ENCODE results near the gene GMPPA.

The GMPPA gene

DNA sequence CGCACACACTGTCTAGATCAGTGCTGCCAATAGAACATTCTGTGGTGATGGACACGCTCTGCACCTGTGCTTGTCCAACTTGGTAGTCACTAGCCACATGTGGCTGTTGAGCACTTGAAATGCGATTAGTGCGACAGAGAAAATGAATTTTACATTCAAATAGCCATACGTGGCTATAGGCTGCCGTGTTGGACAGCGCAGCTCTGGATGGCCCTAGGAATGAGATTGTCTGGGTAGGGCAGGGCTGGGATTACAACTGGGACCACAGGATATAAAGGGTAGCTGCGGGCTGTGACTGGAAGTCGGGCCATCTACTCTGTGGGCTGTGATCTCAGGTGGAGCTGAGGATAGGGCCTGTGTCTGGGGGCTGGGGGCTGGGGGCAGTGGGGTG lies 20.8 kb downstream of the GMPPA start:
- no peak overlapping the region for H3K4me3 ChIP-seq (ENCODE audit: low read depth in 1 of 2, low read length in 2 of 2)
- peaks cover 6 to 19% of the 10 kb centered on the region in 2 donors for H3K27me3 ChIP-seq (ENCODE audit: control insufficient read depth in 1 of 2, insufficient read depth in 2 of 2, low read length in 2 of 2)
- H3K4me1 ChIP-seq (ENCODE audit: insufficient read depth, low read length): peaks cover 16% of the 10 kb centered on the region

DNA sequence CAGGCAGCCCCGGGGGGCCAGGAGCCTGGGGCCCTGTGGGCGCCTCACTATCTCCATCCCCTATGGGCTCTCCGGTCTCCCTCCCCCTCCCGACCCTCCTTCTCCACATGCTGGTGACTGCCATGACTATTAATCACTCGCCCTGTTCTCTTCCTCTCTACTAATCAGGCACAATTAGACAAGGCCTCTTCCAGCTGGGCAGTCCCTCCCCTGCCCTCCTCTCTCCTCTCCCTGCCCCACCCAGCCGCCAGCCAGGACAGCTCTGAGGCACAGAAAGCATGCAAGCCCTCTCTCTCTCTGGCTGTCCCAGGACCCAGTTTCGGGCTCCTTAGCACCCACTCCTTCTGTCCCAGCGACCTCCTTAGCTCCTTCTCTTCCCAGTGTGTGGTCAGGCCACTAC lies 21.4 kb downstream of the GMPPA start:
- Histone ChIP-seq H3K27ac (ENCODE audit: low read depth, low read length) (no peak overlapping the region), H3K4me3 (ENCODE audit: low read depth in 1 of 2, low read length in 2 of 2) (no peak overlapping the region), H3K9ac (ENCODE audit: low read length) (no peak overlapping the region), H3K9me3 (ENCODE audit: low read length) (no peaks in the 10 kb centered on the region), H3K27me3 (ENCODE audit: control insufficient read depth in 1 of 2, insufficient read depth in 2 of 2, low read length in 2 of 2) (peaks cover 6 to 17% of the 10 kb centered on the region in 2 donors), H3K36me3 (ENCODE audit: insufficient read depth, low read length) (no peaks in the 10 kb centered on the region), H3K4me1 (ENCODE audit: insufficient read depth, low read length) (peaks cover 16% of the 10 kb centered on the region)

More for the DNA sequence above, 20.8 kb downstream of the GMPPA start:
- H3K36me3 ChIP-seq (ENCODE audit: insufficient read depth, low read length): no peaks in the 10 kb centered on the region
- no peaks in the 10 kb centered on the region for H3K9me3 ChIP-seq (ENCODE audit: low read length)
- no peak overlapping the region for H3K9ac ChIP-seq (ENCODE audit: low read length)
- no peak overlapping the region for H3K27ac ChIP-seq (ENCODE audit: low read depth, low read length)

DNA sequence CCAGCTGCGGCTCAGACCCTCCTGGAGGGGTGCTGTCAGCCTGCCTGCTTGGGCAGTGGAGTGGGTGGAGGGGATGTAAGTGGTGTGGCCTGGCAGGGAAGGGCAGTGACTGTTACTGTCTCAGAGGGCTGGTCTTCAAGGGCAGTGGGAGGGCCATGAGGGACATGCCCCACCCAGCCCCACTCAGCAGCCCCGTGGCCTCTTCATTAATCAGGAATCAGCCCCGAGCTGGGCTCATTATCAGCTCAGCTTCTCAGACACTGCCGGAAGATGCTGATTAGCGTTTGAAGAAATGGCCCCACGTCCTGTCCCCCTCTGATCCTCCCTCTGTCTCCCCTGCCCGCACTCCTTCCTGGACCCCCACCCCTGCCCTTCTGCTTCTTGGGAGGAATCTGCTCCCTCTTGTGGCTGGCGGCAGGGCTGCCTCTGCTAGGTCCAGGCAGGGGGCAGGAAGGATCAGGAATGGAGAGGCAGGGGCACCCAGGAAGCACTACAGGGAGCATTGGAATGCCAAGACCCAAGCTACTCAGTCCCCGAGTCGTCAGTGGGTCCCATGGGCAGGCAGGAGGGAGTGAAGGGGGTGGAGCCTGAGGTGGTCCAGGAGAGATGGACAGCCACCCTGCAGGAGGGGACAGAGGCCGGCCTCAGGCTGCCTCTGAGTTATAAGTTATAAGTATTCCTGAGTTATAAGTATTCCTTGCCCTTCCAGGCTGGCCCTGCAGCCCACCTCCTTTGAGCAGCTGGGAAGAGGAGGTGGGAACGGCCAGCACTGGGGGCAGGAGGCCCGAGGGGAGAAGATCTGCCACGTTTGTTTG lies 22.6 kb downstream of the GMPPA start:
- peak overlapping the region; percentile 49 for H3K27ac ChIP-seq (ENCODE audit: low read depth, low read length)
- H3K36me3 ChIP-seq (ENCODE audit: insufficient read depth, low read length): no peaks in the 10 kb centered on the region
- no peak overlapping the region for H3K4me3 ChIP-seq (ENCODE audit: low read depth in 1 of 2, low read length in 2 of 2)
- peaks cover 6 to 17% of the 10 kb centered on the region in 2 donors for H3K27me3 ChIP-seq (ENCODE audit: control insufficient read depth in 1 of 2, insufficient read depth in 2 of 2, low read length in 2 of 2)
- H3K9ac ChIP-seq (ENCODE audit: low read length): no peak overlapping the region
- H3K4me1 ChIP-seq (ENCODE audit: insufficient read depth, low read length): peaks cover 16% of the 10 kb centered on the region
- H3K9me3 ChIP-seq (ENCODE audit: low read length): no peaks in the 10 kb centered on the region

DNA sequence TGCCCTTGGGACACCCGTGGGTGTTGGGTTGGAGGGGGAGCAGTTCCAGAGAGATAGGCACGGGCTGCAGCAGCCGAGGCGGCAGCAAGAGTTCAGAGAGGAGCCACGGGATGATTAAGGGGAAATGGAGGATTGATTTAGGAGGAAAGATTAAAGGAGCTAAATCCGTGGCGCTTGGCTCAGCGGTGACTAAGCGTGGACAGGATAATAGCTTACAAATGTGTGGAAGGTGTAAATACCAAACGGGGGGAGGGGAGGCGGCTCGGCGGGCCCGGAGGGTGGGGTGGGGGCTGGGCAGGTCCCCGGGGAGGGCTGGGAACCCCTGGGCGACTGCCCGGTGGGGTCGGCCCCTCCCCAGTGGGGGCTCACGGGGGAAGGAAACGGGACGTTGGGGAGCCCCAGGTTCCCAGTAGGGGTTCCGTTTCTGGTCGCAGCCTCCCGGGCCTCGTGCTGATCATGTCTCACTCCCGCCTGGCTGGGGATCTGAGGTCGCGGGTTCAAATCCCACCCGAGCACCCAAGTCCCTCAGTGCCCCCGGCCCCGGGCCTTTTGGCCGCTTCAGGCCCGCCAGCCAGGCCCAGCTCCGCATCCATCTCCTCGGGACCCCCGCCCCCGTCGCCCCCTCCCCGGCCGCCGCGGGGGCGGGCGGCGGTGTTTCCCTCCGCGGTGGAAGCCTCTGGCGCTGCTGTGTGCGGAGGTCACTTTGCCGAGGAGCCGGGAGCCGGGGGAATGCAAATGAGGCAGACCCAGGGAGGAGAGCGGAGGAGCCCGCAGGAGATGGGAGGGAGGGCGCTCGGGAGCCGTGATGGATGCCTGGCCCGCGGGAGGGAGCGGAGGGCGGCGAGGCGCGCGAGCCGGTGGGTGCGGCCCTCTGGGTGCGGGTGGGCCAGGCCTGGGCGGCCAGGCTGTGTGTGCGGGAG lies 23.7 kb downstream of the GMPPA start:
- Histone ChIP-seq H3K4me1 (ENCODE audit: insufficient read depth, low read length) (peaks cover 16% of the 10 kb centered on the region), H3K27me3 (ENCODE audit: control insufficient read depth in 1 of 2, insufficient read depth in 2 of 2, low read length in 2 of 2) (peaks cover 6 to 17% of the 10 kb centered on the region in 2 donors), H3K4me3 (ENCODE audit: low read depth in 1 of 2, low read length in 2 of 2) (peak overlapping the region; percentile 21 to 23), H3K36me3 (ENCODE audit: insufficient read depth, low read length) (no peaks in the 10 kb centered on the region), H3K9me3 (ENCODE audit: low read length) (no peaks in the 10 kb centered on the region), H3K9ac (ENCODE audit: low read length) (no peak overlapping the region), H3K27ac (ENCODE audit: low read depth, low read length) (peak overlapping the region; percentile 57)

DNA sequence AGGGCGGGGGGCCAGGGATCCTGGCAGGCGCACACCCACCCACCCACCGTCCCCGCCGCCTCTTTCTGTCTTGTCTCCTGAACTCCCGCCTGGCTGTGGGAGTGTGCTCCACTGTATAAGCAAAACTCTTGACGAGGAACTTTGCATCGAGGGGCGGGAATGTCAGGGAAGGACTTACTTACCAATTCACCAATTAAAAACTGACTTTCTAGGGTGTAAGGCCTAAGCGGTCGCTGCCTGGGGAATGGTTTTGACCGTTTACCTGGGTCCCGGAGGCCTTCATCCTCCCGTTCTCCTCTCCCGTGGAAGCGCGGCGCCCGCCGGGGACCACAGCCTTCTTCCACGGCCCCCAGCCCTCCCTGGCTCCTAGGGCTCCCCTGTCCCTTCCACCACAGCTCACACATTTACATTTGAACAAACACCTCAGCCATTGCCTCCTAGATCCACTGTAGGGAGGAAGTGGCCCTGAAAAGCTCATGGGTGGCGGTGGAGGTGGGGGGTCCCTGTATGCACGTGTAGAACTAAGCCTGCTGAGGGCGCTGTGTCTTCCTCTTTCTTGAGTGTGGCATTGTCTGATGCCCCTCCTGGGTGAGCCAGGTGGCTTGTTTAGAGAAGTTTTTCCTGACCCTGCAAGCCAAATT lies 24.5 kb downstream of the GMPPA start:
- H3K36me3 ChIP-seq (ENCODE audit: insufficient read depth, low read length): no peaks in the 10 kb centered on the region
- peaks cover 6 to 17% of the 10 kb centered on the region in 2 donors for H3K27me3 ChIP-seq (ENCODE audit: control insufficient read depth in 1 of 2, insufficient read depth in 2 of 2, low read length in 2 of 2)
- H3K27ac ChIP-seq (ENCODE audit: low read depth, low read length): peak overlapping the region; percentile 57
- no peak overlapping the region for H3K9ac ChIP-seq (ENCODE audit: low read length)
- H3K9me3 ChIP-seq (ENCODE audit: low read length): no peaks in the 10 kb centered on the region
- H3K4me3 ChIP-seq (ENCODE audit: low read depth in 1 of 2, low read length in 2 of 2): peak overlapping the region; percentile 21 to 23
- H3K4me1 ChIP-seq (ENCODE audit: insufficient read depth, low read length): peaks cover 16% of the 10 kb centered on the region

DNA sequence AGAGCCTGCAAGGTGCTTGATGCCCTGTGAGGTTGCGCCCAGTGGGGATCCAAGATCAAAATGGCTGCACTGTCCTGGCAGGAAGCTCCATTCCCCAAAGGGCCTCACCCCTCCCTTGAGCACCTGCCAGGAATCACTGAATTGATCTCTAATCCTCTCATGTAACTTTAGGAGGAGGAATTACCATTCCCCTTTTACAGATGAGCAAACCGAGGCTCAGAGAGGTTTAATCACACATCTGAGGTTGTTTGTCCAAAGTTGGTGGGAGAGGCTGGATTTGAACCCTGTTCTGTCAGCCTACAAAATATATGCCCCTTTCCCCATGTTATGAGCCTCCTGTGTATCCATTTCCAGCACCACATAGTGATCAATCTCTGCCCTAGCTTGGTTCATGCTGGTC lies 26.1 kb downstream of the GMPPA start:
- Histone ChIP-seq H3K27me3 (ENCODE audit: control insufficient read depth in 1 of 2, insufficient read depth in 2 of 2, low read length in 2 of 2) (peaks cover 14 to 25% of the 10 kb centered on the region in 2 donors), H3K4me1 (ENCODE audit: insufficient read depth, low read length) (peaks cover 18% of the 10 kb centered on the region), H3K27ac (ENCODE audit: low read depth, low read length) (no peak overlapping the region), H3K4me3 (ENCODE audit: low read depth in 1 of 2, low read length in 2 of 2) (no peak overlapping the region), H3K36me3 (ENCODE audit: insufficient read depth, low read length) (no peaks in the 10 kb centered on the region), H3K9me3 (ENCODE audit: low read length) (no peaks in the 10 kb centered on the region), H3K9ac (ENCODE audit: low read length) (no peak overlapping the region)

DNA sequence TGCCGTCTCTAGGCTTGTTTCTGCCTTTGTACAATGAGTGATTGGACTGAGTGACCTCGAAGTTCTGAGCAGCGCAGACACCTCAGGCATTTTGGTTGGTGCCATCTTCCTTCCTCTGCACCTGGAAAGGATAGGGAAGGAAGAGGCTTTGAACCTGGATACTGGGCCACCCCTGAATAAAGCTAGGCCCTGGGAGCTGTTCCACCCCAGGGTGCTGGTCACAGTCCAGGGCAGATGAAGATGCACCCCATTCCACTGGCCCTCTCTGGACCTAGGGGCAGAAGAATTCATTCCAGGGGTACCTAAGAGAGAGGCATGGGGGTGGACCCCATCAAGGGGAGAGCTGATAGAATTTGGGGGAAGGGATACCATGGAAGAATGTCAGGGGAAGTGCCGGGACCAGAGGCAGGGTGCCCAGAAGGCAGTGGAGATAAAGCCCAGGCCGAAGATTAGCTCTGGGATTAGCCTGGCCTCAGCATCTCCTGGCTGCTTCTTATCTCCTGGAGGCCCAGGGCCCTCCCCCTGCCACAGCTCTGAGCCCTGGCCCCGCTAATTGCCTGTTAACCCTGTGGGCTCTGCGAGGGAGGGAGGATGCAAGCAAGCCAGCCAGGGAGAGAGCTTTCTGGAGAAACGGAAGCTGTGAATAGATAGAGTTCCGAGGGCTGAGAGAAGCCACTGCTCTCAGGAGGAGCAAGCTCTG lies 27.0 kb downstream of the GMPPA start:
- H3K4me3 ChIP-seq (ENCODE audit: low read depth in 1 of 2, low read length in 2 of 2): no peak overlapping the region
- H3K27ac ChIP-seq (ENCODE audit: low read depth, low read length): no peak overlapping the region
- no peaks in the 10 kb centered on the region for H3K36me3 ChIP-seq (ENCODE audit: insufficient read depth, low read length)
- no peaks in the 10 kb centered on the region for H3K9me3 ChIP-seq (ENCODE audit: low read length)
- peaks cover 14 to 25% of the 10 kb centered on the region in 2 donors for H3K27me3 ChIP-seq (ENCODE audit: control insufficient read depth in 1 of 2, insufficient read depth in 2 of 2, low read length in 2 of 2)
- peaks cover 21% of the 10 kb centered on the region for H3K4me1 ChIP-seq (ENCODE audit: insufficient read depth, low read length)
- no peak overlapping the region for H3K9ac ChIP-seq (ENCODE audit: low read length)

DNA sequence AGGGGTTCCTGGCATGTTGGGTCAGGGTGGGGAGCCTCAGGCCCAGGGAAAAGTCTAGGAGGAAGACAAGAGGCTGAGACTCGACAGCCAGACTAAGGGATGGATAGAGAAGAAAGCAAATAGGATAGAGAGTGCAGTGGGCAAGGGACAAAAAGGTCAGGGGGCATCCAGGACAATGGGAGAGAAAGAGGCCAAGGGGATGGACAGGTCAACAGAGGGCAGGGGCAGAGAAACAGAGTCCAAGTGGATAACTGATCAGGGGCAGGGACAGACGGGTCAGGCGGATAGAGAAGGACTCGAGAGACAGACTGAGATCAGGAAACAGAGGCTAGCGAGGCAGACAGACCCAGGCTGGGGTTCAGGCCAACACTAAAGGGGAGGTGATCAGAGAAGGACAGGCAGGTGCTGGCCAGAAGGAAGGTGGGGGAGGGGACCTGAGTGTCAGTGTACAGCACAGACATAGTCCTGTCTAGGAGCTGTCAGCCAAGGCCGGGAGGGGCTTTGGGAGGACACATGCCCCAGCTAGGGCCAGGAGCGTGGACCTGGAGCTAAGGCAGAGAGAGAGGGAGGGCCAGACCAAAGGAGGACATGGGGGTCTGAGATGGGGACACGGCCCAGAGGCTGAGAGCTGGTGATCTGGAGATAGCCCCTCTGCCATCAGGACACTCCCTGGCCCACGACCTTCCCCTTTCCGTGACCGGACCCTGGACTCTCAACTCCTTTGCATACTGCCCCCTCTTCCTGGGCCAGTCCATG lies 27.8 kb downstream of the GMPPA start:
- no peaks in the 10 kb centered on the region for H3K36me3 ChIP-seq (ENCODE audit: insufficient read depth, low read length)
- peaks cover 14 to 21% of the 10 kb centered on the region in 2 donors for H3K27me3 ChIP-seq (ENCODE audit: control insufficient read depth in 1 of 2, insufficient read depth in 2 of 2, low read length in 2 of 2)

DNA sequence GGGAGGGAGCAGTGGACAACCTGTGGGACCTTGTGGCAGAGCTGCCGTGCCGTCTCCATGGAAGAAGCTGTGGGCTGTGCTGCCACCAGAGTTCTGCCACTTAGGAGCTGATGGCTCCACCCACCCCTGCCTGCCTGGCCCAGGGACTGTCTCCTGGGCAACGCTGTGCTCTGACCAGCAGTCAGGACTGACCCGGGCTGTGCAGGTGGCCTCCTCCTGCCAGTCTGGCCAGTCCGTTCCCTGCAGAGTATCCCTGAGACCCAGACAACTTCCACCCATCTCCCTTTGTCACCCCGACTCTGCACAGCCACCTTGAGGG lies 28.3 kb downstream of the GMPPA start:
- Histone ChIP-seq H3K27me3 (ENCODE audit: control insufficient read depth in 1 of 2, insufficient read depth in 2 of 2, low read length in 2 of 2) (peaks cover 14 to 19% of the 10 kb centered on the region in 2 donors), H3K36me3 (ENCODE audit: insufficient read depth, low read length) (no peaks in the 10 kb centered on the region), H3K9me3 (ENCODE audit: low read length) (no peaks in the 10 kb centered on the region), H3K4me3 (ENCODE audit: low read depth in 1 of 2, low read length in 2 of 2) (no peak overlapping the region), H3K27ac (ENCODE audit: low read depth, low read length) (no peak overlapping the region), H3K4me1 (ENCODE audit: insufficient read depth, low read length) (peaks cover 12% of the 10 kb centered on the region), H3K9ac (ENCODE audit: low read length) (no peak overlapping the region)

More for the DNA sequence above, 27.8 kb downstream of the GMPPA start:
- no peaks in the 10 kb centered on the region for H3K9me3 ChIP-seq (ENCODE audit: low read length)
- no peak overlapping the region for H3K27ac ChIP-seq (ENCODE audit: low read depth, low read length)
- no peak overlapping the region for H3K4me3 ChIP-seq (ENCODE audit: low read depth in 1 of 2, low read length in 2 of 2)
- no peak overlapping the region for H3K9ac ChIP-seq (ENCODE audit: low read length)
- peaks cover 18% of the 10 kb centered on the region for H3K4me1 ChIP-seq (ENCODE audit: insufficient read depth, low read length)

DNA sequence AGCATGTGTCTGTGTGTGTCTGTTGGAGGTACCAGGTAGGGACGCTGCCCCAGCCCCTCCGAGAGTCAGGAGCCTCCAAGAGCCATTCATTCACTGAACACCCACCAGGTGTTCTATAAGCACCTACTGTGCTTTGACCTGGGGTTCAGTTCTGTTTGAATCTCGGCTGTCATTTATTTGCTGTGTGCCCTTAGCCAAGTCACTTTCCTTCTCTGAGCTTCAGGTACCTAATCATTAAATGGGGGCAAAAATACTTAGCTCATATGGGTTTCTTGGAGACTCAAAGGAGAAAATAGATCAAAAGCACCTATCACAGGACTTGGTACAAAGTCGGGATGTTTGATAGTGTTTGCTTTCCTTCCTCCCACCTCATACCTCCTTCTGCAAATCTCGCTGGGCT lies 28.8 kb downstream of the GMPPA start:
- H3K27ac ChIP-seq (ENCODE audit: low read depth, low read length): no peak overlapping the region
- H3K4me1 ChIP-seq (ENCODE audit: insufficient read depth, low read length): peaks cover 12% of the 10 kb centered on the region
- no peaks in the 10 kb centered on the region for H3K36me3 ChIP-seq (ENCODE audit: insufficient read depth, low read length)
- no peak overlapping the region for H3K9ac ChIP-seq (ENCODE audit: low read length)
- H3K27me3 ChIP-seq (ENCODE audit: control insufficient read depth in 1 of 2, insufficient read depth in 2 of 2, low read length in 2 of 2): peaks cover 14 to 17% of the 10 kb centered on the region in 2 donors
- H3K4me3 ChIP-seq (ENCODE audit: low read depth in 1 of 2, low read length in 2 of 2): no peak overlapping the region
- no peaks in the 10 kb centered on the region for H3K9me3 ChIP-seq (ENCODE audit: low read length)
